ENCODE data around the gene RSPO1.

Gene RSPO1

GRCh38 chr1:37562984-37563383 lies 71.7 kb downstream of the RSPO1 start:
- no peak for DNase-seq
